Right atrium auricular region (tissue), 2 donors: ENCODE measurements around the gene CST9. TPM values are rescaled to one million over a fixed set of nuclear protein-coding genes. Genes with fewer than 3 reads are reported as not detected.
A peak's percentile ranks its signal among the peaks of the same experiment; 100 is the strongest.

Source experiments
- DNase-seq: peaks from one replicate; pipeline ENCODE4 v3.0.0-alpha.2; 2019; ENCODE audit warnings: low spot score
- H3K27ac ChIP-seq, 2 donors: fragments of 200-600 bp; sonication (generic); 1 replicate in 1 of 2; 2 replicates in 1 of 2; pipeline ENCODE4 v1.5.1; 2016 to 2019
- H3K27me3 ChIP-seq, 2 donors: fragments of 200-600 bp; sonication (generic); one replicate each; pipeline versions ENCODE4 v1.5.1 to v1.6.0; 2017 to 2019
- H3K36me3 ChIP-seq: fragments of 200-600 bp; sonication (generic); one replicate; pipeline ENCODE4 v1.5.1; 2016
- H3K4me1 ChIP-seq, 2 donors: fragments of 200-600 bp; sonication (generic); one replicate each; pipeline versions ENCODE4 v1.5.1 to v1.6.0; 2017 to 2019
- H3K4me3 ChIP-seq, 2 donors: fragments of 200-600 bp; sonication (generic); 1 replicate in 1 of 2; 2 replicates in 1 of 2; pipeline ENCODE4 v1.5.1; 2017 to 2019; ENCODE audit warnings: mild to moderate bottlenecking in 1 of 2, moderate library complexity in 1 of 2
- H3K9me3 ChIP-seq, 2 donors: fragments of 200-600 bp; sonication (generic); one replicate each; pipeline ENCODE4 v1.5.1; 2019
- total RNA-seq, 2 donors: library from RNA; depleted of rRNA; stranded (reverse); fragments of >200 nt; gene quantifications; one replicate each; pipeline ENCODE4 v1.1.0, GENCODE V29; 2016
- TF ChIP-seq, protein P1 (sequence below), 2 donors: fragments of 200-600 bp; sonication (generic); IDR thresholded peaks; one replicate each; pipeline ENCODE4 v1.5.1; 2019; ENCODE audit warnings: antibody characterized with exemption in 2 of 2

CST9 gene
- total RNA-seq, 2 donors from 2014 or later: not detected

DNA sequence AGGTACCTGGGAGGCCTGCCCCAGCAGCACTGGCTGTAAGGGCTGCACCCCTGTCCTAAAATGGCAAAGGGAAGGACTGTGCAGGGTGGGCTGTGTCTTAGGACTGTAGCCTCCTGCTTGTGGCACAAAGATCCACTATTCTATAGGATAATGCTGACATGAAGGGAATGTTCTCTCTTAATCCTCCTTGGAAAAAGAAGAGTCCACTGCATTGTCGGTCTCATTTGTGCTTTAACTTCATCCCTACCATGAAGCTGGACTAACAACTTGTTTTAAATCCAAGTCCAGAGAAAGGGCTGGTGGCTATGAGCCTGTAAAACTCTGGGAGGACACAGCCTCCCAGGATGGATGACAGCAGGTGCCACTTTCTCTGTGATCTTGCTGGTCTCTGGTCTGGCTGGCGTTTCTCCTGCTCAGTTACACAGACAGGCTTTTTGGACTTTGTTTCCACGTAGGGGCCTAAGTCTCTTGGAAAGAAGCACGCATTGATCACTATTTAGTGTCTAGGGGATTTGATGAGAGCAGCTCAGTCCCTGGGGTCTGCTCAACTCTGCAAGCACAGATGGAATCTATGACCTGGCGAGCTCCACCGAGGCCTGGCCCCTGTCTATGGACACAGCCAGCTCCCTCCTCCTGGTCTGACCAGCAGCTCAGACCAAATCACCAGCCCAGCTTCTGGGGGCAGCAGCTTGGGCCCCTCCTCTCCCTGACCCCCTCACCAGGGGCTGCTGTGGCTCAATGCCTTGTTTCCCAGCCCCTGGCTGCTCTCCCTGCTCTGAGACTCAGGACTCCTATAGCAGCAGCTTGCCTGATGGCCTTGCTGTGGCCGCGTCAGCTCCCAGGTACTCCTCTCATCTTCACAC is 27.2 kb upstream of the CST9 start:
- DNase-seq: no peak
- Histone ChIP-seq H3K27me3 (no peaks in the 10 kb centered on the region), H3K9me3 (no peaks in the 10 kb centered on the region), H3K4me3 (no peak overlapping the region), H3K36me3 (peaks cover 21% of the 10 kb centered on the region), H3K4me1 (peaks cover 0 to 57% of the 10 kb centered on the region in 2 donors), H3K27ac (peak overlapping the region; percentile 1 to 42)
- TF ChIP-seq, protein P1, sequence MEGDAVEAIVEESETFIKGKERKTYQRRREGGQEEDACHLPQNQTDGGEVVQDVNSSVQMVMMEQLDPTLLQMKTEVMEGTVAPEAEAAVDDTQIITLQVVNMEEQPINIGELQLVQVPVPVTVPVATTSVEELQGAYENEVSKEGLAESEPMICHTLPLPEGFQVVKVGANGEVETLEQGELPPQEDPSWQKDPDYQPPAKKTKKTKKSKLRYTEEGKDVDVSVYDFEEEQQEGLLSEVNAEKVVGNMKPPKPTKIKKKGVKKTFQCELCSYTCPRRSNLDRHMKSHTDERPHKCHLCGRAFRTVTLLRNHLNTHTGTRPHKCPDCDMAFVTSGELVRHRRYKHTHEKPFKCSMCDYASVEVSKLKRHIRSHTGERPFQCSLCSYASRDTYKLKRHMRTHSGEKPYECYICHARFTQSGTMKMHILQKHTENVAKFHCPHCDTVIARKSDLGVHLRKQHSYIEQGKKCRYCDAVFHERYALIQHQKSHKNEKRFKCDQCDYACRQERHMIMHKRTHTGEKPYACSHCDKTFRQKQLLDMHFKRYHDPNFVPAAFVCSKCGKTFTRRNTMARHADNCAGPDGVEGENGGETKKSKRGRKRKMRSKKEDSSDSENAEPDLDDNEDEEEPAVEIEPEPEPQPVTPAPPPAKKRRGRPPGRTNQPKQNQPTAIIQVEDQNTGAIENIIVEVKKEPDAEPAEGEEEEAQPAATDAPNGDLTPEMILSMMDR (IDR thresholded peaks at IDR 0.05): no peak

DNA sequence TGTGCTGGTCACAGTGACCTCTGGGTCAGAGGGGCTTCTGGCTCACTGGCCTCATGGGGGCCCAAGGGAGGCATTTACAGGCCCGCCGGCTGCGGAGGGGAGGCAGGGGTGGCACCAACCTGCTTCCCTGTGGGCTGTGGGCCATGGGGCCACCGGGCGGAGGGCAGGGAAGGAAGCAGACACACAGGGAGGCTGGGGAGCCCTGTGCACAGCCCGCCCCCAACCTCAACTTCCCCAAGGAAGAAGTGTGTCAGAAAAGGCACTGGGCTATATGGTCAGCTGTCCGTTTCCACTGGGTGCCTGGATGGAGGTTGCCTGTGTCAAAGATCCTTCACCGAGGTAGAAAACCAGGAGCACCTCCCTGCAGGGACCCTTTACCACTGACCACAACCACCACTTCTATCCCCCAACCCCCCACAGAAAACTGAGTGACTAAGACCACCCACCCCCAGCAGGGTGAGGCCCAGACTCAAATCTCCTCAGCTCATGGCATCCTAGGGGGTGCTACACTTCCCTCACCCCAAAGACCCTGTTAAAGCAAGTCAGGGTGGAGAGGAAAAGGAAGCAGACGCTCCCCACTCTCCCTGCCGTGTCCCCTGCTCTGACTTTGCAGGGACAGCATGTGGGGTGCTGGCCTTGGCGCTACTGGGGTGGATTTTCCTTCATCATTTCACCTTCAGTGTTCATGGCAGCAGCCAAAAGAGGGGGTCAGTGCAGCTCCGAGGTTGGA is 26.4 kb upstream of the CST9 start:
- TF ChIP-seq, protein P1 (IDR thresholded peaks at IDR 0.05): no peak
- no peak overlapping the region for H3K4me3 ChIP-seq
- no peaks in the 10 kb centered on the region for H3K9me3 ChIP-seq
- peaks cover 0 to 57% of the 10 kb centered on the region in 2 donors for H3K4me1 ChIP-seq
- DNase-seq: no peak
- peaks cover 21% of the 10 kb centered on the region for H3K36me3 ChIP-seq
- no peak overlapping the region for H3K27ac ChIP-seq
- no peaks in the 10 kb centered on the region for H3K27me3 ChIP-seq

DNA sequence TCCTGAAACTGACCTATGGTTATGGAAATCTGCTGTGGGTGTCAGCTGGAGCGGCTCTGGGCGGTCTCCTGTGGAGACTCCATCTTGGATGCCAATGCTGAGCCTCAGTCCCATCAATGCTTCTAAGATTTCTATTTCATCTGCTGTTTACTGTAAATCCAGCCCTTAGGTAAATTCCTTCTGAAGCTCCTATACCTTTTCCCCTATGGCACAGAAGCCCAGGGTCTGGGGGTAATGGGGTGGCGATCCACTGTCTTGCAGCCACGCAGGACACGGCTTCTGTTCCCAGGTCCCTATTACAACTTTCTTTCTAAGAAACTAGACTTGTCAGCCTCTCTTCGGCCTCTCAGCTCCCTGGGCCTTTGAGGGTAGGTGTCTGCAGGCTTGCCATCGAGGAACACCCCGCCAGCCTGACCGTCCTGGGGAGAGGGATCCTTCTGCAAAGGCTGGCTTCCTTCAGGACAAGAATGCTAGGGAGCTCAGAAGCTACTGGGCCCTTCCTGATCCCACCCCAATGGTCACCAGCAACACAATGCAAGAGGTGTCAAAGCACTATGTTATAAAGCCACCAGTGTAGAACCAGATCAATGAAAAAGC is 25.6 kb upstream of the CST9 start:
- no peak overlapping the region for H3K4me3 ChIP-seq
- peaks cover 21% of the 10 kb centered on the region for H3K36me3 ChIP-seq
- H3K27me3 ChIP-seq: no peaks in the 10 kb centered on the region
- H3K27ac ChIP-seq: no peak overlapping the region
- TF ChIP-seq, protein P1 (IDR thresholded peaks at IDR 0.05): no peak
- no peaks in the 10 kb centered on the region for H3K9me3 ChIP-seq
- DNase-seq: no peak
- peaks cover 0 to 54% of the 10 kb centered on the region in 2 donors for H3K4me1 ChIP-seq

DNA sequence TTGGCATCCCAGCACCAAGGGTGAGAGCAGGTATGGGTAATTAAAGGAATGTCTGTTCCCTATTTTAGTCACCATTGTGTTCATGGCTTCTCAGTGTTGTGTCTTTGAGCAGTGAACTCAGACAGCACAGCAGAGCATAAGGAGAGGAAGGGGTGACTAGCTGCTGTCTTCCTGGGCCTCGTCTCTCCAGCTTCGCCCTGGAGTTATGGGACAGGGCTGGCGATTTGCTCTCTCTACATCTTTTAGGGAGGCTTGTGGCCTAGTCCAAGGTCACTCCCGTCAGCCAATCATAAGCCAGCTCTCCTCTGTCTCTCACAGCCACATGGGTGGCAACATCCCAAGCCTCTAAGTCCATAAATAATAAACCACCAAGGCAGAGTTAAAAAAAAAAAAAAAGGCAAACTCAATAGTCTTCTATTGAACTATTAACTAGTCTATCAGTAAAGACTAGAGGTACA is 24.7 kb upstream of the CST9 start:
- no peaks in the 10 kb centered on the region for H3K27me3 ChIP-seq
- DNase-seq: no peak
- TF ChIP-seq, protein P1 (IDR thresholded peaks at IDR 0.05): no peak
- H3K4me1 ChIP-seq: peaks cover 0 to 50% of the 10 kb centered on the region in 2 donors
- H3K4me3 ChIP-seq: no peak overlapping the region
- no peaks in the 10 kb centered on the region for H3K9me3 ChIP-seq
- H3K27ac ChIP-seq: peak overlapping the region; percentile 31 to 72
- peaks cover 21% of the 10 kb centered on the region for H3K36me3 ChIP-seq

DNA sequence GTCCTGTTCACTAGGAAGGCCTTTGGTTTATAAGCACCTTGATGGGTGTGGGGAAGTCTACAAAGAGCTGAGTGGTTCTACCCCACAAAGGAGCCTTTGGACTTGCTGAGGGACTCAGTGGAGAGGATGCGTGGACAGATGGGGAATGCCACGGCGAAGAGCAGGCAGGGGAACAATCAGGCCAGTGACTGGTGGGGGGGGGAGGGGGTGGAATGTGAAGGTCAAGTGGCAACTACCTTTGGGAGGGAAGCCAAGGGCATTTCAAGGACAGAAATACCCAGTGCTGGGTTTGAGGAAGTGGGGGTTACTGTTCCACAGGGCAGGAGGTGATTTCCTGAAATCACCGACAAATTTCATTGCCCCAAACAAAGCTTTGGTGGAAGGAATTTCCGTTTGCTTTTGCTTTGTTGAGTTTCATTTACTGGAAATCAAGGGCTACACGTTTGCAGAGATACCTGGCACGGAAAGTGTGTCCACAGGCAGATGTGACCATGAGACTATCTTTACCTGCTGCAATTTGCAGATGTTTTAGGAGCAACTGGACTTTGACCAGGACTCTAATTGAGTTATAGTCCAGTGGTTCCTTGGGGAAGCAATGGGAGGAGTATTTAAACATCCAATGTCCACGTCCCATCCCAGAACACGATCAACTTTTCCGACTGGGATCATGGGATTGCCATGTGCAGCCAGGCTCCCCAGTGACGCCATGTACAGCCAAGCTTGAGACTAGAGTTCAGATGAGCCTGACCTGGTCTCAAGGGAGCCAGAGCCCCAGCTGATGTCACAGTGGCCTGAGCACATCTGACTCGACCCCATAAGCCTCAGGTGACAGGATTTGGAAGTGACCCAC is 24.1 kb upstream of the CST9 start:
- Histone ChIP-seq H3K4me1 (peaks cover 0 to 44% of the 10 kb centered on the region in 2 donors), H3K36me3 (peaks cover 21% of the 10 kb centered on the region), H3K4me3 (no peak overlapping the region), H3K9me3 (no peaks in the 10 kb centered on the region), H3K27me3 (no peaks in the 10 kb centered on the region), H3K27ac (peak overlapping the region; percentile 54 to 72)
- TF ChIP-seq, protein P1 (IDR thresholded peaks at IDR 0.05): no peak
- no peak for DNase-seq
